OCI-LY1 (cell line): ENCODE measurements around the gene PSMA4.
A peak's percentile ranks its signal among the peaks of the same experiment; 100 is the strongest.
"Not testable (repeated sequence)": the region's sequence is repeated elsewhere in the genome, so short reads cannot be mapped to it uniquely, and the experiment has no call there.

Source experiments
- H2AFZ ChIP-seq: fragments of 200-600 bp; sonication (generic), shearing (Covaris generic); 2 replicates; pipeline ENCODE4 v1.6.0; 2014; ENCODE audit warnings: antibody characterized with exemption, mild to moderate bottlenecking, low read length
- H3F3A ChIP-seq: fragments of 200-600 bp; sonication (generic), shearing (Covaris generic); 2 replicates; pipeline ENCODE4 v1.6.0; 2014; ENCODE audit warnings: mild to moderate bottlenecking, antibody characterized with exemption, low read length, moderate library complexity; ENCODE audit not compliant: insufficient read depth
- H3K27ac ChIP-seq: fragments of 200-600 bp; sonication (generic); 2 replicates; pipeline ENCODE4 v1.5.1; 2014; ENCODE audit warnings: low read length, mixed run types, mild to moderate bottlenecking, low read depth; ENCODE audit not compliant: poor library complexity, severe bottlenecking
- H3K27me3 ChIP-seq: fragments of 200-600 bp; sonication (generic); 2 replicates; pipeline ENCODE4 v1.6.0; 2014; ENCODE audit warnings: antibody characterized with exemption, mild to moderate bottlenecking, low read length, moderate library complexity; ENCODE audit not compliant: insufficient read depth
- H3K36me3 ChIP-seq: fragments of 200-600 bp; sonication (generic); 2 replicates; pipeline ENCODE4 v1.6.1; 2014; ENCODE audit warnings: mild to moderate bottlenecking, antibody characterized with exemption, low read length, moderate library complexity, mixed read lengths; ENCODE audit not compliant: insufficient read depth
- H3K4me1 ChIP-seq: fragments of 200-600 bp; sonication (generic); 2 replicates; pipeline ENCODE4 v1.5.1; 2014; ENCODE audit warnings: mild to moderate bottlenecking, low read length, moderate library complexity; ENCODE audit not compliant: insufficient read depth, severe bottlenecking
- H3K4me2 ChIP-seq: fragments of 200-600 bp; sonication (generic), shearing (Covaris generic); 2 replicates; pipeline ENCODE4 v1.6.1; 2014; ENCODE audit warnings: low read length
- H3K4me3 ChIP-seq: fragments of 200-600 bp; sonication (generic); 2 replicates; pipeline ENCODE4 v1.5.1; 2014; ENCODE audit warnings: low read length, low read depth, mild to moderate bottlenecking, mixed read lengths; ENCODE audit not compliant: poor library complexity, severe bottlenecking
- H3K79me2 ChIP-seq: fragments of 200-600 bp; shearing (Covaris generic); 2 replicates; pipeline ENCODE4 v1.6.1; 2016; ENCODE audit warnings: mixed run types, low read length, mixed read lengths; ENCODE audit not compliant: insufficient read depth
- H3K9ac ChIP-seq: fragments of 200-600 bp; sonication (generic), shearing (Covaris generic); 2 replicates; pipeline ENCODE4 v1.6.1; 2014; ENCODE audit warnings: mild to moderate bottlenecking, low read length, mixed read lengths
- H3K9me2 ChIP-seq: fragments of 200-600 bp; sonication (generic), shearing (Covaris generic); 2 replicates; pipeline ENCODE4 v1.6.1; 2014; ENCODE audit warnings: low read depth, mild to moderate bottlenecking, low read length, mixed read lengths
- H3K9me3 ChIP-seq: fragments of 200-600 bp; shearing (Covaris generic); 2 replicates; pipeline ENCODE4 v1.6.1; 2014; ENCODE audit warnings: low read length, mixed read lengths
- H4K20me1 ChIP-seq: fragments of 200-600 bp; sonication (generic), shearing (Covaris generic); 2 replicates; pipeline ENCODE4 v1.6.0; 2016; ENCODE audit warnings: mild to moderate bottlenecking, low read length; ENCODE audit not compliant: insufficient read depth
- CTCF ChIP-seq: fragments of 200-600 bp; sonication (generic), shearing (Covaris generic); IDR thresholded peaks from 2 replicates; pipeline ENCODE4 v1.5.1; 2017; ENCODE audit warnings: mild to moderate bottlenecking, antibody characterized with exemption, low read length, moderate library complexity, mixed read lengths
- EZH2 ChIP-seq: fragments of 200-600 bp; sonication (generic), shearing (Covaris generic); IDR thresholded peaks from 2 replicates; pipeline ENCODE4 v1.8.0; 2017; ENCODE audit warnings: borderline replicate concordance, mixed run types, mild to moderate bottlenecking, antibody characterized with exemption, low read length, moderate library complexity, mixed read lengths

Gene PSMA4

GRCh38 chr15:78508272-78508671, 32.0 kb upstream of the PSMA4 start:
- no peak for TF ChIP-seq EZH2
- Histone ChIP-seq H2AFZ (no peak overlapping the region), H3F3A (no peaks in the 10 kb centered on the region), H3K79me2 (no peaks in the 10 kb centered on the region), H3K4me2 (peak overlapping the region; percentile 65), H3K4me1 (peaks cover 12% of the 10 kb centered on the region), H4K20me1 (no peaks in the 10 kb centered on the region), H3K27ac (no peak overlapping the region), H3K9me3 (no peaks in the 10 kb centered on the region), H3K4me3 (peak overlapping the region; percentile 68), H3K9ac (peak overlapping the region; percentile 51; the same call in 1 of the 2 replicates), H3K27me3 (no peaks in the 10 kb centered on the region), H3K36me3 (no peaks in the 10 kb centered on the region), H3K9me2 (no peaks in the 10 kb centered on the region)

- Histone ChIP-seq H2AFZ (no peak overlapping the region), H3K79me2 (no peaks in the 10 kb centered on the region), H3K9ac (no peak overlapping the region), H3K27me3 (no peaks in the 10 kb centered on the region), H3K4me3 (no peak overlapping the region), H4K20me1 (no peaks in the 10 kb centered on the region), H3K4me1 (peaks cover 12% of the 10 kb centered on the region), H3K36me3 (no peaks in the 10 kb centered on the region), H3K9me2 (no peaks in the 10 kb centered on the region), H3F3A (no peaks in the 10 kb centered on the region; the same call in 1 of the 2 replicates), H3K27ac (no peak overlapping the region), H3K9me3 (no peaks in the 10 kb centered on the region), H3K4me2 (no peak overlapping the region)
- TF ChIP-seq CTCF (no peak), EZH2 (no peak)
Observed at GRCh38 chr15:78509726-78510312, 30.4 kb upstream of the PSMA4 start.

- not testable (repeated sequence) for H2AFZ ChIP-seq, H3K27me3 ChIP-seq, H3F3A ChIP-seq, H3K9me3 ChIP-seq, H4K20me1 ChIP-seq, H3K36me3 ChIP-seq, H3K4me3 ChIP-seq, H3K27ac ChIP-seq, H3K79me2 ChIP-seq, H3K4me2 ChIP-seq, H3K9ac ChIP-seq, H3K4me1 ChIP-seq, H3K9me2 ChIP-seq
Observed at GRCh38 chr15:78520035-78520434, 20.2 kb upstream of the PSMA4 start.

- Histone ChIP-seq H2AFZ (no peak overlapping the region), H3K4me2 (no peak overlapping the region), H3K4me3 (no peak overlapping the region), H3K79me2 (no peaks in the 10 kb centered on the region), H3K4me1 (peaks cover 4% of the 10 kb centered on the region), H3K9me3 (no peaks in the 10 kb centered on the region), H3K9ac (no peak overlapping the region), H3K27me3 (no peaks in the 10 kb centered on the region), H3F3A (no peaks in the 10 kb centered on the region), H3K27ac (no peak overlapping the region), H4K20me1 (no peaks in the 10 kb centered on the region), H3K9me2 (no peaks in the 10 kb centered on the region), H3K36me3 (no peaks in the 10 kb centered on the region; the same call in 1 of the 2 replicates)
- TF ChIP-seq CTCF (no peak), EZH2 (no peak)
Observed at GRCh38 chr15:78524230-78524629, 16.0 kb upstream of the PSMA4 start.
